GM19043 (cell line): ENCODE data around the gene PKMYT1.
"Not testable (repeated sequence)": the region's sequence is repeated elsewhere in the genome, so short reads cannot be mapped to it uniquely, and the experiment has no call there.

Experiments
- ATAC-seq: cut with Tn5 transposase; IDR thresholded peaks from one replicate; pipeline ENCODE4 v1.9.1; 2021; ENCODE audit warnings: low read depth; ENCODE audit not compliant: unreplicated experiment

The PKMYT1 gene

GRCh38 chr16:2942045-2942444 is 38.2 kb downstream of the PKMYT1 start:
- no peak for ATAC-seq

- ATAC-seq = no peak
These were observed 40.3 kb downstream of the PKMYT1 start for GRCh38 chr16:2939968-2940367.

DNA sequence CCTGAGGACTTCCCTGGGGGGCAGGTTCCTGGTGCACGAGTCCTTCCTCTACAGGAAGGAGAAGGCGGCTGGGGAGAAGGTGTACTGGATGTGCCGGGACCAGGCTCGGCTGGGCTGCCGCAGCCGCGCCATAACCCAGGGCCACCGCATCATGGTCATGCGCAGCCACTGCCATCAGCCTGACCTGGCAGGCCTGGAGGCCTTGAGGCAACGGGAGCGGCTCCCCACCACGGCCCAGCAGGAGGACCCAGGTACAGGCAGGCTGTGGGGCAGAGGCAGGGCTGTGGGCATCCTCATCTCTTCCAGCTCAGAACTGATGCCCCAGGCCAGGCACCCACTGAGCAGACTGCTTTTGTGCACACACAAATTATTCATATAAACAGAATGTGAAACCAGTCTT is 42.0 kb downstream of the PKMYT1 start:
- no peak for ATAC-seq

DNA sequence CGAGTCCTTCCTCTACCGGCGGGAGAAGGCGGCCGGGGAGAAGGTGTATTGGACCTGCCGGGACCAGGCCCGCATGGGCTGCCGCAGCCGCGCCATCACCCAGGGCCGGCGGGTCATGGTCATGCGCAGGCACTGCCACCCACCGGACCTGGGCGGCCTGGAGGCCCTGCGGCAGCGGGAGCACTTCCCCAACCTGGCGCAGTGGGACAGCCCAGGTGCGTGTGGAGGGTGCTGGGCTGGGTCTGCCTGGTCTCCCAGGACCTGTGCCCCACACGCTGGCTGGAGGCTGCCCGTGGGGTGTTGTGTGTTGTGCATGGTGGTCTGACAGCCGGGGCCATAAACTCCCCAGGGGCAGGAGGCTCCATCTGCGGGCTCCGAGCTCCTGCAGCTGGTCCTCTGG is 43.1 kb downstream of the PKMYT1 start:
- ATAC-seq = no peak

GRCh38 chr16:2936436-2937011 is 43.7 kb downstream of the PKMYT1 start:
- ATAC-seq = no peak

DNA sequence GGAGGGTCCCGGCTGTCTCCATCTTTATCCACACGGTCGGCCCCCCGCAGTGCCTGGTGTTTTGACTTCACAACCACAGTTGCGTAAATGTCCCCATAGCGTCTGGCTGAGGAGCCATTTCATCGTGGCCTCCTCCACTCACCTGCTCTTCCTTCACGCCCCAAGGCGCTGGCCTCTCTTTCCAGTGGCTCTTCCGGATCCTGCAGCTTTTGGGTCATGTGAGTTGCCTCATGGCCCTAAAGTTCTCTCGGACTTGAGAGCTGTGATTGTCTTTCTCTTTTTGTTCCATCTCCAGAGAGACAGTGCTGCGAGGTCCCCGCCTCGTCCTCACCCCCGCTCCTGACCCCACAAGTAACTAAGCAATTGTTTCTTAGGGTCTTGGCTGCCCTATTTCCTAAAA is 45.8 kb downstream of the PKMYT1 start:
- ATAC-seq = no peak

DNA sequence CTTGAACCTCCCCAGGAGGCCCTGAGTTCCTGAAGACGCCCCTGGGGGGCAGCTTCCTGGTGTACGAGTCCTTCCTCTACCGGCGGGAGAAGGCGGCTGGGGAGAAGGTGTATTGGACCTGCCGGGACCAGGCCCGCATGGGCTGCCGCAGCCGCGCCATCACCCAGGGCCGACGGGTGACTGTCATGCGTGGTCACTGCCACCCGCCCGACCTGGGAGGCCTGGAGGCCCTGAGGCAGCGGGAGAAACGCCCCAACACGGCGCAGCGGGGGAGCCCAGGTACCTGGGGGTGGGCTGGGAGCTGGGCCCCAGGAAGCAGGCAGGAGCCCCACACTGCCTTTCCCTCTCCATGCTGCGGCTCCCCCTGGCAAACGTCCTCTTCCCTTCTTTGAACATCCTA is 46.5 kb downstream of the PKMYT1 start:
- no peak for ATAC-seq

- ATAC-seq = no peak
These were observed 47.1 kb downstream of the PKMYT1 start for GRCh38 chr16:2933136-2933535.

GRCh38 chr16:2931231-2931914 is 48.9 kb downstream of the PKMYT1 start:
- not testable (repeated sequence) for ATAC-seq

DNA sequence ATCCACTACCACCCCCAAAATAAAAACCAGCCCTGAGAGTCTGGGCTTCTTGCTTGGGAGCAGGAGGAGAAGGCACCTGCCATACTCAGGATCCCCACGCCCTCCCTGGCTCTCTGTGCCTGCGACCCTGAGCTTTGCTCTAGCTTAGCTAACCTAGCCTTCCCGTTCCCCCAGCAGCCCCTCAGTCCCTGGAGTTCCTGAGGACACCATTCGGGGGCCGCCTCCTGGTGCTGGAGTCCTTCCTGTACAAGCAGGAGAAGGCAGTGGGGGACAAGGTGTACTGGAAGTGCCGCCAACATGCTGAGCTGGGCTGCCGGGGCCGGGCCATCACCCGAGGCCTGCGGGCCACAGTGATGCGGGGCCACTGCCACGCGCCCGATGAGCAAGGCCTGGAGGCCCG is 50.0 kb downstream of the PKMYT1 start:
- ATAC-seq = no peak

DNA sequence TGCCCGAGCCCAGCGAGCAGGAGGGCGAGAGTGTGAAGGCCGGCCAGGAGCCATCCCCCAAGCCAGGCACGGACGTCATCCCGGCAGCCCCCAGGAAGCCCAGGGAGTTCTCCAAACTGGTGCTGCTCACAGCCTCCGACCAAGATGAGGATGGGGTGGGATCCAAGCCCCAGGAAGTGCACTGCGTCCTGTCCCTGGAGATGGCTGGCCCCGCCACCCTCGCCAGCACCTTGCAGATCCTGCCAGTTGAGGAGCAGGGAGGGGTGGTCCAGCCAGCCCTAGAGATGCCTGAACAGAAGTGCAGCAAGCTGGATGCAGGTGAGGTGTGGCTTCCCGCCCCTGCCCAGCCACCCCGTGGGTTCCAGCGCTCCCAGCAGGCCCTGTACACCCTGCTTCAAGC is 50.6 kb downstream of the PKMYT1 start:
- ATAC-seq = no peak

GRCh38 chr16:2928796-2929195 is 51.5 kb downstream of the PKMYT1 start:
- no peak for ATAC-seq

- not testable (repeated sequence) for ATAC-seq
These were observed 52.1 kb downstream of the PKMYT1 start for GRCh38 chr16:2928151-2928550.

GRCh38 chr16:2927010-2927646 is 53.1 kb downstream of the PKMYT1 start:
- no peak for ATAC-seq

DNA sequence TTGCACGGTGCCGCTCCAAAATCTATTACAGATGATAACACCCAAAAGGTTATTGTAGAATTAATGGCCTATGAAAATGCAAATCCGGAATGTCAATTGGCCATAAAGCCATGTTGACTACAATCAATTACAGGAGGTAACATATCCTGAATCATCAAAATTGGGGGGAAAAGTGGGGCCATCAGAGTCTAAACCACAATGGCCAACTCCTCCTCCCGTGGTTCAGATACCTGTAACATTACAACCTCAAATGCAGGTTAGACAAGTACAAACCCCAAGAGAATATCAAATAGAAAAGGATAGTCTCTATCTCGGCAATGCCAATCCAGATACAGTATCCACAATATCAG is 53.6 kb downstream of the PKMYT1 start:
- no peak for ATAC-seq

GRCh38 chr16:2925951-2926649 is 54.1 kb downstream of the PKMYT1 start:
- ATAC-seq = no peak

DNA sequence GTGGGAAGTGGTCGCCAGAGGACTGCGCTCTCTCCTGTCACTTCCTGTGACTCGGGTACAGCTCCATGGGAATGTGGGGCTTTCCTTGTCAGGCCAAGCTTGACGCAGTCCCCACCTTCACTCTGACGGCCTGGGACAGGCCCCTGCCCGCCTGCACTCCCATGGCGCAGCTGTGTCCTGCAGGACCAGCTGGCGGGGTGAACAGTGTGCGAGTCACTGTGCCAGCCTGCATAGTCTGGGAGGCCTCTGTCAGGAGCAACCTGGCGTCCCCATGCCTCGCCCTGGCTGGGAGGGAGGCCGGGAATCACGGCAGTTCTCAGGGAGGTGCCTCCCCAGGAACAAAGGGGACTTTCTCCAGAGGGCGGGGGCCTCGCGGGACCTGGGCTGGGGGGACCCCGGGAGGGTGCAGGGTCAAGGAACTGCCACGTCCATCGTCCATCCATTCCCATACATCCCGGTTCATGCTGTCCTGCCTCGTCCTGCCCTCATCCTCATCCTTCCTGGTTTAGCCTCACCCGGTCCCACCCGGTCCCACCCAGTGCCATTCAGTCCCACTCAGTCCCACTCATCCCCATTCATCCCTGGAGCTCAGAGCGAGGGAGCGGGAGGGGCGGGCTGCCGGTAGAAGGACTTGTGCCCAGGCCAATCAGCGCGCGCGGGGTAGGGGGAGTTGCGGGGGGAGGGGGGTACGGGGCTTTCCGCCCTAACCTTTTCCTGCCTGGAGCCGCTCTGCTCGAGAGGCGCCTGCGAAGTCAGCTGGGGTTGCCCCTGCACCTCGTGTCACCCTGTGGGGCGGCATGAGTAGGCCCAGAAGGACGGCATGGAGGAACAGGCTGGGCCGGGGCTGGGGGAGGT is 55.1 kb downstream of the PKMYT1 start:
- no peak for ATAC-seq

DNA sequence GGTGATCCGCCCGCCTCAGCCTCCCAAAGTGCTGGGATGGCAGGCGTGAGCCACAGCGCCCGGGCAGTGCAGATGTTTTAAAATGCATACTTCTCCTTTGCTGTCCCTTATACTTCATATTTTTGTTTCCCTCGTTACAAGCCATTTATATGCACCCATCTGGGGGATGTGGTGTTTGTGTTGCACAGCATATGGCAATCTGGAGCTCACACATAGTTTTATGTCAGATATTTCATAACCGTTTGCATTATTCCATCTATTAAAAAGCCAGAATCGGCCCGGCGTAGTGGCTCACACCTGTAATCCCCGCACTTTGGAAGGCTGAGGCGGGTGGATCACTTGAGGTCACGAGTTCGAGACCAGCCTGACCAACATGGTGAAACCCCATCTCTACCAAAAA is 56.8 kb downstream of the PKMYT1 start:
- ATAC-seq = no peak
